ENCODE measurements around the gene TPPP2.

- TF ChIP-seq, protein P1, sequence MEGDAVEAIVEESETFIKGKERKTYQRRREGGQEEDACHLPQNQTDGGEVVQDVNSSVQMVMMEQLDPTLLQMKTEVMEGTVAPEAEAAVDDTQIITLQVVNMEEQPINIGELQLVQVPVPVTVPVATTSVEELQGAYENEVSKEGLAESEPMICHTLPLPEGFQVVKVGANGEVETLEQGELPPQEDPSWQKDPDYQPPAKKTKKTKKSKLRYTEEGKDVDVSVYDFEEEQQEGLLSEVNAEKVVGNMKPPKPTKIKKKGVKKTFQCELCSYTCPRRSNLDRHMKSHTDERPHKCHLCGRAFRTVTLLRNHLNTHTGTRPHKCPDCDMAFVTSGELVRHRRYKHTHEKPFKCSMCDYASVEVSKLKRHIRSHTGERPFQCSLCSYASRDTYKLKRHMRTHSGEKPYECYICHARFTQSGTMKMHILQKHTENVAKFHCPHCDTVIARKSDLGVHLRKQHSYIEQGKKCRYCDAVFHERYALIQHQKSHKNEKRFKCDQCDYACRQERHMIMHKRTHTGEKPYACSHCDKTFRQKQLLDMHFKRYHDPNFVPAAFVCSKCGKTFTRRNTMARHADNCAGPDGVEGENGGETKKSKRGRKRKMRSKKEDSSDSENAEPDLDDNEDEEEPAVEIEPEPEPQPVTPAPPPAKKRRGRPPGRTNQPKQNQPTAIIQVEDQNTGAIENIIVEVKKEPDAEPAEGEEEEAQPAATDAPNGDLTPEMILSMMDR (conservative IDR thresholded peaks at IDR 0.05), result no peak
- no peak for TF ChIP-seq EZH2 (IDR thresholded peaks at IDR 0.05; ENCODE audit: low read depth)
Observed at GRCh38 chr14:21023174-21023573, 6.8 kb upstream of the TPPP2 start.
